ENCODE measurements around the gene XDH.

The XDH gene

DNA sequence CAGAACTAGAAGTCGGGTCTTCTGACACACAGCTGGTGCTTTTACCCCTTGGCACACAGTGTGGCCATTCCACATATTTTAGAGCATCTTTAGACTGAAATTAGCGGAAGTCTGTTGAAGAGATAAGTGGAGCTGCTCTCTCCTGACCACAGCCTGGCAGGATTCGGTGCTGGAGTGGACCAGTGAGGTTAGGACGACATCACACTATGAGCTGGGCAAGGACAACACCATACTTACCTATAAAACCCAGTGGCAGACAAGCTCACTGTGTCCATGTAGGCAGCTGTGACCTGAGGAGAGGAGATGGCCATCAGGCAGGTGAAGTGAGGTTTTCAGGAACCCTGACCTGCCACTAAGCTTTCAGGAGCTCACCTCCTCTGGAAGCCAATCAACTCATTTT, 70.1 kb downstream of the XDH start:
- Histone ChIP-seq H3K4me2 (ENCODE audit: low read depth, low read length) (no peak overlapping the region), H3K4me1 (ENCODE audit: low read length) (no peaks in the 10 kb centered on the region), H3K79me2 (ENCODE audit: low read length) (no peaks in the 10 kb centered on the region), H3K9me2 (replicated peaks; ENCODE audit: insufficient read depth, low read length) (no peaks in the 10 kb centered on the region), H3K36me3 (replicated peaks; ENCODE audit: insufficient read depth, low read length) (no peaks in the 10 kb centered on the region), H3K4me3 (ENCODE audit: low read length) (no peak overlapping the region), H3K9ac (ENCODE audit: low read length) (no peak overlapping the region), H3K27ac (ENCODE audit: low read length) (no peak overlapping the region), H3K9me3 (replicated peaks; ENCODE audit: insufficient read depth, low read length) (no peaks in the 10 kb centered on the region), H4K20me1 (ENCODE audit: insufficient read depth, low read length) (no peaks in the 10 kb centered on the region), H3K27me3 (replicated peaks; ENCODE audit: insufficient read depth, low read length) (no peaks in the 10 kb centered on the region), H2AFZ (ENCODE audit: low read length) (no peak overlapping the region), H3F3A (ENCODE audit: insufficient read depth, low read length) (no peaks in the 10 kb centered on the region)
- DNase-seq, result no peak
- no peak for TF ChIP-seq EZH2phosphoT487 (IDR thresholded peaks at IDR 0.05; ENCODE audit: low read length)

DNA sequence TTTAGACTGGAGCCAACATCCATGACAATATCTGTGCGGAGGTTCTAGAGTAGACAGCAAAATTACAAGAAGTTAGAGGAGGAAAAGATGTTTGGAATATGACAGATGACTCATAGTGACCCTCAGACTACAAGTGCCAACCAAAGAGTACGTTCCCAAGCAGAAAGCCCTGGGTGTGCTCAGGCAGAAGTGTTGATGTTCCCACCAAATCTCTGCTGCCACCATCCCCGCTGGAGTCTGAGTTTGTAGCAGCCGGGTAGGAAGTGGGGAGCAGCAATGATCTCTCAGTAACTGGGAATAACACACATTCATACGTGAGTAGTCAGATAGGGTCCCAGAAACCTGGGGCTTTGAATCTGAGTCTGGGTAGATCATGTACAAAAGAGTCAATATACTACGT, 73.2 kb downstream of the XDH start:
- Histone ChIP-seq H3K4me3 (ENCODE audit: low read length) (no peak overlapping the region), H3K9me2 (replicated peaks; ENCODE audit: insufficient read depth, low read length) (no peaks in the 10 kb centered on the region), H3K27ac (ENCODE audit: low read length) (no peak overlapping the region), H3K36me3 (replicated peaks; ENCODE audit: insufficient read depth, low read length) (no peaks in the 10 kb centered on the region), H4K20me1 (ENCODE audit: insufficient read depth, low read length) (no peaks in the 10 kb centered on the region), H3F3A (ENCODE audit: insufficient read depth, low read length) (no peaks in the 10 kb centered on the region), H3K27me3 (replicated peaks; ENCODE audit: insufficient read depth, low read length) (no peaks in the 10 kb centered on the region), H3K9me3 (replicated peaks; ENCODE audit: insufficient read depth, low read length) (no peaks in the 10 kb centered on the region), H3K79me2 (ENCODE audit: low read length) (no peaks in the 10 kb centered on the region), H2AFZ (ENCODE audit: low read length) (no peak overlapping the region), H3K4me2 (ENCODE audit: low read depth, low read length) (no peak overlapping the region), H3K4me1 (ENCODE audit: low read length) (no peaks in the 10 kb centered on the region), H3K9ac (ENCODE audit: low read length) (no peak overlapping the region)
- TF ChIP-seq EZH2phosphoT487 (IDR thresholded peaks at IDR 0.05; ENCODE audit: low read length) (no peak), EZH2 (optimal IDR thresholded peaks at IDR 0.05; ENCODE audit: low read depth, low read length) (no peak)
- TF ChIP-seq, protein P1, sequence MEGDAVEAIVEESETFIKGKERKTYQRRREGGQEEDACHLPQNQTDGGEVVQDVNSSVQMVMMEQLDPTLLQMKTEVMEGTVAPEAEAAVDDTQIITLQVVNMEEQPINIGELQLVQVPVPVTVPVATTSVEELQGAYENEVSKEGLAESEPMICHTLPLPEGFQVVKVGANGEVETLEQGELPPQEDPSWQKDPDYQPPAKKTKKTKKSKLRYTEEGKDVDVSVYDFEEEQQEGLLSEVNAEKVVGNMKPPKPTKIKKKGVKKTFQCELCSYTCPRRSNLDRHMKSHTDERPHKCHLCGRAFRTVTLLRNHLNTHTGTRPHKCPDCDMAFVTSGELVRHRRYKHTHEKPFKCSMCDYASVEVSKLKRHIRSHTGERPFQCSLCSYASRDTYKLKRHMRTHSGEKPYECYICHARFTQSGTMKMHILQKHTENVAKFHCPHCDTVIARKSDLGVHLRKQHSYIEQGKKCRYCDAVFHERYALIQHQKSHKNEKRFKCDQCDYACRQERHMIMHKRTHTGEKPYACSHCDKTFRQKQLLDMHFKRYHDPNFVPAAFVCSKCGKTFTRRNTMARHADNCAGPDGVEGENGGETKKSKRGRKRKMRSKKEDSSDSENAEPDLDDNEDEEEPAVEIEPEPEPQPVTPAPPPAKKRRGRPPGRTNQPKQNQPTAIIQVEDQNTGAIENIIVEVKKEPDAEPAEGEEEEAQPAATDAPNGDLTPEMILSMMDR (IDR thresholded peaks at IDR 0.05; ENCODE audit: low read length), result no peak
- no peak for DNase-seq

DNA sequence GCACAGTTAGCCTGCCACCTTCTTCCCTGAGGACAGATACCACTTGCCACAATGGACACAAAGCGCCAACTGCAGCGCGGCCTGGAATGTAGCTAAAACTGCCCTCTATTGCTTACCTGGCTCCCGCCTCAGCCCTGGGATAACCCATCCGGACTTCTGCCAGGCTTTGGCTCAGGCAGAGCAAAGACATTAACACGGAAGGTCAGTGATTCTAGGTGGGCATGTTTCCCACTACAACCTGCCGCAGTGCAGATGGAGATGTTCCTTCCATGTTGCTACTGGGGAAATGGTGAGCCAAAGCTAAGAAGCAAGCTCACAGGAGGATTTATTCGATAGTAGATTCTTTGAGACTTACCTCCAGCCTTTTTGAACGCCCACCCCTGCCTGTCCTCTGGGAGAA, 74.8 kb downstream of the XDH start:
- H3K27me3 ChIP-seq (replicated peaks; ENCODE audit: insufficient read depth, low read length), result no peaks in the 10 kb centered on the region
- H2AFZ ChIP-seq (ENCODE audit: low read length), result no peak overlapping the region
- H3K4me2 ChIP-seq (ENCODE audit: low read depth, low read length), result no peak overlapping the region
- no peak for DNase-seq
- no peaks in the 10 kb centered on the region for H3K9me2 ChIP-seq (replicated peaks; ENCODE audit: insufficient read depth, low read length)
- no peaks in the 10 kb centered on the region for H3K9me3 ChIP-seq (replicated peaks; ENCODE audit: insufficient read depth, low read length)
- no peaks in the 10 kb centered on the region for H3F3A ChIP-seq (ENCODE audit: insufficient read depth, low read length)
- H3K4me1 ChIP-seq (ENCODE audit: low read length), result no peaks in the 10 kb centered on the region
- H4K20me1 ChIP-seq (ENCODE audit: insufficient read depth, low read length), result no peaks in the 10 kb centered on the region
- H3K79me2 ChIP-seq (ENCODE audit: low read length), result no peaks in the 10 kb centered on the region
- no peaks in the 10 kb centered on the region for H3K36me3 ChIP-seq (replicated peaks; ENCODE audit: insufficient read depth, low read length)
- no peak overlapping the region for H3K27ac ChIP-seq (ENCODE audit: low read length)
- no peak overlapping the region for H3K4me3 ChIP-seq (ENCODE audit: low read length)
- TF ChIP-seq EZH2 (optimal IDR thresholded peaks at IDR 0.05; ENCODE audit: low read depth, low read length), result no peak
- TF ChIP-seq EZH2phosphoT487 (IDR thresholded peaks at IDR 0.05; ENCODE audit: low read length), result no peak
- TF ChIP-seq, protein P1 (IDR thresholded peaks at IDR 0.05; ENCODE audit: low read length), result no peak
- H3K9ac ChIP-seq (ENCODE audit: low read length), result no peak overlapping the region

DNA sequence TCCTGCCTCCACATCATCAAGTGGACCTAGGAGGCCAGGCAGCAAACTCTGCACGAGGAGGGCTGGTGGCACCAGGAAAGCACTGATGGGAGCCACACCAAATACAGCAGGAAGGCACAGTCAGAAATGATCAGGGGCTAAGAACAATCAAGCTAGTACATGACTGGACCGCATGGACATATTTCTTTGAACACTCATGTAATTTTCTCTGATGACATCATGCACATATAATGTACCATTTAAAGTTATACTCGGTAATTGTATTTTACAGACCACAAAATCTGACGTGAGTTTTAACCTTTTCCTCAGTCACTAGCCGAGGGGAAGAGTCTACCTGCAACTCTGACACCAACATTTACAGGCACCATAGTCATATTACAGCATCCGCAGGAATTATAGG, 76.7 kb downstream of the XDH start:
- no peak overlapping the region for H2AFZ ChIP-seq (ENCODE audit: low read length)
- no peak for TF ChIP-seq EZH2phosphoT487 (IDR thresholded peaks at IDR 0.05; ENCODE audit: low read length)
- TF ChIP-seq EZH2 (optimal IDR thresholded peaks at IDR 0.05; ENCODE audit: low read depth, low read length), result no peak
- TF ChIP-seq, protein P1 (IDR thresholded peaks at IDR 0.05; ENCODE audit: low read length), result no peak
- H3K27me3 ChIP-seq (replicated peaks; ENCODE audit: insufficient read depth, low read length), result no peaks in the 10 kb centered on the region
- H3F3A ChIP-seq (ENCODE audit: insufficient read depth, low read length), result no peaks in the 10 kb centered on the region
- no peak for DNase-seq
- H3K9ac ChIP-seq (ENCODE audit: low read length), result no peak overlapping the region
- no peaks in the 10 kb centered on the region for H3K9me3 ChIP-seq (replicated peaks; ENCODE audit: insufficient read depth, low read length)
- H3K4me2 ChIP-seq (ENCODE audit: low read depth, low read length), result no peak overlapping the region
- H3K27ac ChIP-seq (ENCODE audit: low read length), result no peak overlapping the region
- H3K4me1 ChIP-seq (ENCODE audit: low read length), result 0 out of 2 replicates have a peak, but pooled peaks cover 3% of the 10 kb centered on the region
- no peak overlapping the region for H3K4me3 ChIP-seq (ENCODE audit: low read length)
- H3K9me2 ChIP-seq (replicated peaks; ENCODE audit: insufficient read depth, low read length), result no peaks in the 10 kb centered on the region
- H4K20me1 ChIP-seq (ENCODE audit: insufficient read depth, low read length), result no peaks in the 10 kb centered on the region
- H3K79me2 ChIP-seq (ENCODE audit: low read length), result no peaks in the 10 kb centered on the region
- H3K36me3 ChIP-seq (replicated peaks; ENCODE audit: insufficient read depth, low read length), result no peaks in the 10 kb centered on the region

All from MM.1S (cell line).